Activated T-cell treated with anti-CD3 and anti-CD28 coated beads, Interleukin-2, amount 50 U/mL, for 4 hours (primary cell): Measurements from ENCODE around the gene COPS4. TPM values are rescaled to one million over a fixed set of nuclear protein-coding genes. Genes with fewer than 3 reads are reported as not detected.
A peak's percentile ranks its signal among the peaks of the same experiment; 100 is the strongest.
"Not testable (repeated sequence)": the region's sequence is repeated elsewhere in the genome, so short reads cannot be mapped to it uniquely, and the experiment has no call there.

Experiments used
- ATAC-seq, 2 donors: fragments of 200-7000 bp; cut with Tn5 transposase; one replicate each; pipeline ENCODE4 v1.10.0; 2021
- DNase-seq: peaks from one replicate; pipeline ENCODE4 v3.0.0-alpha.2; 2020
- H3K27me3 Mint-ChIP-seq: one replicate; pipeline ENCODE4 v1.8.0; 2021; ENCODE audit warnings: low read depth, mixed read lengths
- H3K36me3 Mint-ChIP-seq: one replicate; pipeline ENCODE4 v1.8.0; 2022; ENCODE audit warnings: mixed read lengths; ENCODE audit not compliant: insufficient read depth
- H3K4me1 Mint-ChIP-seq: one replicate; pipeline ENCODE4 v1.8.0; 2021; ENCODE audit warnings: low read depth, mixed read lengths
- H3K4me3 Mint-ChIP-seq: one replicate; pipeline ENCODE4 v1.8.0; 2021; ENCODE audit warnings: mild to moderate bottlenecking, moderate library complexity, mixed read lengths
- H3K9me3 Mint-ChIP-seq: one replicate; pipeline ENCODE4 v1.8.0; 2021; ENCODE audit warnings: mixed read lengths
- total RNA-seq, 3 donors: library from RNA; stranded (reverse); gene quantifications; one replicate each; pipeline ENCODE4 v1.2.1, GENCODE V29; 2021

The COPS4 gene
- total RNA-seq, 3 donors from 2014 or later, result 40.7 to 43.1 (median 41.2) TPM

- Mint-ChIP-seq H3K4me1 (peaks cover 11% of the 10 kb centered on the region), H3K9me3 (no peaks in the 10 kb centered on the region), H3K36me3 (peaks cover 20% of the 10 kb centered on the region), H3K4me3 (no peak overlapping the region), H3K27me3 (no peaks in the 10 kb centered on the region)
- DNase-seq (no peak), ATAC-seq (no peak)
Observed at GRCh38 chr4:83046693-83047473, 11.9 kb downstream of the COPS4 start.

GRCh38 chr4:83048781-83049180, 13.8 kb downstream of the COPS4 start:
- not testable (repeated sequence) for H3K9me3 Mint-ChIP-seq, H3K27me3 Mint-ChIP-seq, ATAC-seq, DNase-seq, H3K4me1 Mint-ChIP-seq, H3K4me3 Mint-ChIP-seq
- peaks cover 32% of the 10 kb centered on the region for H3K36me3 Mint-ChIP-seq

GRCh38 chr4:83054928-83055327, 19.9 kb downstream of the COPS4 start:
- Mint-ChIP-seq H3K36me3 (peaks cover 37% of the 10 kb centered on the region), H3K4me1 (no peaks in the 10 kb centered on the region), H3K4me3 (no peak overlapping the region), H3K27me3 (no peaks in the 10 kb centered on the region), H3K9me3 (no peaks in the 10 kb centered on the region)
- no peak for ATAC-seq
- DNase-seq, result no peak

GRCh38 chr4:83062739-83063138, 27.8 kb downstream of the COPS4 start:
- DNase-seq (no peak), ATAC-seq (no peak)
- Mint-ChIP-seq H3K4me3 (no peak overlapping the region), H3K36me3 (peaks cover 29% of the 10 kb centered on the region), H3K27me3 (no peaks in the 10 kb centered on the region), H3K9me3 (no peaks in the 10 kb centered on the region), H3K4me1 (no peaks in the 10 kb centered on the region)

- no peaks in the 10 kb centered on the region for H3K9me3 Mint-ChIP-seq
- DNase-seq (no peak), ATAC-seq (no peak)
- H3K4me3 Mint-ChIP-seq, result no peak overlapping the region
- no peaks in the 10 kb centered on the region for H3K27me3 Mint-ChIP-seq
- H3K4me1 Mint-ChIP-seq, result no peaks in the 10 kb centered on the region
- H3K36me3 Mint-ChIP-seq, result peaks cover 33% of the 10 kb centered on the region
Observed at GRCh38 chr4:83065266-83065665, 30.3 kb downstream of the COPS4 start.

GRCh38 chr4:83067058-83067639, 32.2 kb downstream of the COPS4 start:
- H3K27me3 Mint-ChIP-seq, result no peaks in the 10 kb centered on the region
- peaks cover 38% of the 10 kb centered on the region for H3K36me3 Mint-ChIP-seq
- H3K4me3 Mint-ChIP-seq, result no peak overlapping the region
- H3K4me1 Mint-ChIP-seq, result no peaks in the 10 kb centered on the region
- H3K9me3 Mint-ChIP-seq, result no peaks in the 10 kb centered on the region
- no peak for ATAC-seq
- DNase-seq, result no peak

- no peaks in the 10 kb centered on the region for H3K27me3 Mint-ChIP-seq
- ATAC-seq (no peak), DNase-seq (no peak)
- H3K36me3 Mint-ChIP-seq, result peaks cover 38% of the 10 kb centered on the region
- no peak overlapping the region for H3K4me3 Mint-ChIP-seq
- H3K4me1 Mint-ChIP-seq, result peaks cover 5% of the 10 kb centered on the region
- no peaks in the 10 kb centered on the region for H3K9me3 Mint-ChIP-seq
Observed at GRCh38 chr4:83071116-83071515, 36.1 kb downstream of the COPS4 start.

GRCh38 chr4:83074086-83074704, 39.2 kb downstream of the COPS4 start:
- Mint-ChIP-seq H3K27me3 (no peaks in the 10 kb centered on the region), H3K9me3 (no peaks in the 10 kb centered on the region), H3K36me3 (peaks cover 35% of the 10 kb centered on the region), H3K4me1 (peaks cover 11% of the 10 kb centered on the region), H3K4me3 (peak overlapping the region; percentile 54)
- peak; percentile 90 to 95 for ATAC-seq
- DNase-seq, result peak; percentile 34

GRCh38 chr4:83074783-83075182, 39.8 kb downstream of the COPS4 start:
- Mint-ChIP-seq H3K4me1 (peaks cover 11% of the 10 kb centered on the region), H3K36me3 (peaks cover 32% of the 10 kb centered on the region)
- ATAC-seq, result peak; percentile 33 to 41
- H3K4me3 Mint-ChIP-seq, DNase-seq, H3K9me3 Mint-ChIP-seq, H3K27me3 Mint-ChIP-seq: not testable (repeated sequence)

- no peaks in the 10 kb centered on the region for H3K27me3 Mint-ChIP-seq
- ATAC-seq (no peak), DNase-seq (no peak)
- peaks cover 25% of the 10 kb centered on the region for H3K36me3 Mint-ChIP-seq
- H3K4me3 Mint-ChIP-seq, result no peak overlapping the region
- H3K4me1 Mint-ChIP-seq, result peaks cover 11% of the 10 kb centered on the region
- H3K9me3 Mint-ChIP-seq, result no peaks in the 10 kb centered on the region
Observed at GRCh38 chr4:83075311-83076095, 40.5 kb downstream of the COPS4 start.

- DNase-seq (no peak), ATAC-seq (no peak)
- H3K4me3 Mint-ChIP-seq, result no peak overlapping the region
- peaks cover 4% of the 10 kb centered on the region for H3K9me3 Mint-ChIP-seq
- H3K27me3 Mint-ChIP-seq, result no peaks in the 10 kb centered on the region
- peaks cover 30% of the 10 kb centered on the region for H3K4me1 Mint-ChIP-seq
- peaks cover 16% of the 10 kb centered on the region for H3K36me3 Mint-ChIP-seq
Observed at GRCh38 chr4:83080561-83080960, 45.6 kb downstream of the COPS4 start.

GRCh38 chr4:83082777-83083176, 47.8 kb downstream of the COPS4 start:
- ATAC-seq (no peak), DNase-seq (no peak)
- no peak overlapping the region for H3K4me3 Mint-ChIP-seq
- H3K9me3 Mint-ChIP-seq, result peaks cover 4% of the 10 kb centered on the region
- H3K36me3 Mint-ChIP-seq, result peaks cover 4% of the 10 kb centered on the region
- H3K27me3 Mint-ChIP-seq, result no peaks in the 10 kb centered on the region
- H3K4me1 Mint-ChIP-seq, result peaks cover 29% of the 10 kb centered on the region

- Mint-ChIP-seq H3K4me3 (no peak overlapping the region), H3K9me3 (peaks cover 4% of the 10 kb centered on the region), H3K4me1 (peaks cover 33% of the 10 kb centered on the region), H3K27me3 (no peaks in the 10 kb centered on the region), H3K36me3 (peaks cover 11% of the 10 kb centered on the region)
- no peak for DNase-seq
- ATAC-seq, result peak; percentile 86 to 94
Observed at GRCh38 chr4:83083925-83084475, 49.0 kb downstream of the COPS4 start.

GRCh38 chr4:83084956-83085355, 50.0 kb downstream of the COPS4 start:
- H3K36me3 Mint-ChIP-seq, result peaks cover 19% of the 10 kb centered on the region
- DNase-seq, ATAC-seq, H3K9me3 Mint-ChIP-seq, H3K4me3 Mint-ChIP-seq, H3K27me3 Mint-ChIP-seq: not testable (repeated sequence)
- H3K4me1 Mint-ChIP-seq, result peaks cover 33% of the 10 kb centered on the region
